GM11168 (cell line): ENCODE data around the gene PALLD.

ENCODE experiments used
- in situ Hi-C: fragments of 300-500 bp; cut with MboI; formaldehyde crosslinking; loops from one replicate; pipeline ENCODE4 v1.12.0; 2022; ENCODE audit warnings: low sequenced_read_pairs; ENCODE audit not compliant: unreplicated experiment

The PALLD gene

DNA sequence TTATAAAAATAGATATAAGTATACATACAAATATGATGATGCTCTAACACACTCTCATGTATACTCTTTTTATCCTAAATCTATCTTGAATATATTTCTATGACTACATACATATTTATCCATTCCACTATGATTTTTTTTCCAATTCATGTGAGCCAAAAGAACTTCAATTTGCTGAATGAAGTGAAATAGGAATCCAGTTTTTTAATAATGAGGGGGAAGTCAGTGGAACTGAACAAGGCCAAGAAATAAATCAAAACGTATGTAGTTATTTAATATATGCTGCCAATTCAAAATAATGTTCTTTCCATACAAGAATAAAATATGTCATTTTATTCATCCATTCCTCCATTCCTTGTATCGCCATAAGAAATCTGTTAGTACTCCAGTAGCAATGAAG, 6.1 kb upstream of the PALLD start:
- in situ Hi-C loops, result no loop called here

- in situ Hi-C loops, result no loop called here
Observed at GRCh38 chr4:168491563-168491962, 5.3 kb upstream of the PALLD start.

DNA sequence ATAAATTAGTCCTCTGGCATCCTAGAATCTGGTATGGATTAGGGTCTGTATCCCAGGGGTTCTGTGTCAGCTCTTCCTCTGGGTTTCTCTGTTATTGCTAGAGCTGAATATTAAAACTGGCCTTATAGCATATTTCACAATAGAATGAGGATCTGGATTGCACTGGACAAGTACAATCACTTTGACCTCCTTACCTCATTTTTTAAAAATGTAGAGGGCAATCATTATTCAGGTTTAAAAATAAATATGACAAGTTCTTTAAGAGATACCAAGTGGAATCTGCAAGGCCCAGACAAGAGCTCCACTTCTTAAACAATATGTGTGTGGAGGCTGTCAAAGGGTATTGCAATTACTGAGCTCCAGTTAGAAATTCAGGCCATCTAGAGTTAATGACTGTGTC, 1.4 kb downstream of the PALLD start:
- in situ Hi-C loops, result no loop called here

GRCh38 chr4:168499241-168499640, 2.4 kb downstream of the PALLD start:
- in situ Hi-C loops, result no loop called here

- in situ Hi-C loops, result loop anchor here (25.0 kb wide), 1 partner anchor 314 kb away; no protein-coding TSS in a partner anchor
Observed at GRCh38 chr4:168501407-168501806, 4.6 kb downstream of the PALLD start.

GRCh38 chr4:168502861-168503260, 6.0 kb downstream of the PALLD start:
- in situ Hi-C loops, result loop anchor here (25.0 kb wide), 1 partner anchor 316 kb away; no protein-coding TSS in a partner anchor

- in situ Hi-C loops, result loop anchor here (25.0 kb wide), 1 partner anchor 317 kb away; no protein-coding TSS in a partner anchor
Observed at GRCh38 chr4:168503652-168504362, 7.0 kb downstream of the PALLD start.

GRCh38 chr4:168504526-168504925, 7.7 kb downstream of the PALLD start:
- in situ Hi-C loops, result loop anchor here (25.0 kb wide), 1 partner anchor 317 kb away; no protein-coding TSS in a partner anchor

DNA sequence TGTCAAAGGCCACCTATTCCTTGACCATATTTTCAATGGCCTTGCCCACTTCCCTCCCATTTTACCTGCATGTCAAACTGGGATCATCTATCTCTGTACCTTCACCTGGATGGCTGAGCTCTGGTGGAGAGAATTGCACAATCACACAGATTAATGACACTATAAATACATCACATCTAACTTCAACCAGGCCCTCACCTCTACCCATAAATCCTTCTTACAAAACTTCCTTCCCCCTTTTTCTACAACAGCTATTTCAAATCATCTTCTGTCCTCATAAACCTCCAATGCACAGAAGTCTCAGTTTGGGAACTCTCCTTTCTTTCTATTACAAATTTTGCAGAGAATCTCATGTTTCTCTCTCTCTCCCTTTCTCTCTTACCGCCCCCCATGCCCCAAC, 9.2 kb downstream of the PALLD start:
- in situ Hi-C loops, result loop anchor here (25.0 kb wide), 1 partner anchor 319 kb away; no protein-coding TSS in a partner anchor

DNA sequence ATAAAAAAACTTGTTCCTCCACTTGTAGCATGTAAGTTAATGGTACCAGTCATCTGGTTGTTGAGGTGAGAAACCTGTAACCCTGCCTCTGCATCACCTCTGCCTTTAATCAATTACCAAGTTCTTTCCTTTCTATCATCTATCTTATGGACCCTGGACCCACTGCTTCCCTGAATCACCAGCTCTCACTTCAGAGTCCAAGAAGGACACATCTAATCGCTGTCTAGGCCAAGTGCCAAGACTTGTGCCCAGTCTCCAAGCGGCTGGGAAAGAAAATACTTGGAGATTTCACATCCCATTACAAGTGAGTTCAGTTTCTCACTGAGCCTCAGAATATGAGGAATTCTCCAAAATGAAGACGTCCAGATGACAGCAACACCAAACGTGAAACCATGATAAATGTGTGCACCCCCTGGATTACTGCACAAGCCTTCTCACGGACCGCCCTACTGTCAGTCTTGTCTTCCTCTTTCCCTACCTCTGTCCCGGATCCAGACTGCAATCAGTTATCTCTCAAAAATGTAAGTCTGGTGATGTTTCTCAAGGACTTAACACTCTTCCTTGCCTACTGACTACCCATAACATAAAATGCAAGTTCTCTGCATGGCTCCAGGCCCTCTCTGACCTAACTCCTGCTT, 10.4 kb downstream of the PALLD start:
- in situ Hi-C loops, result loop anchor here (25.0 kb wide), 1 partner anchor 320 kb away; no protein-coding TSS in a partner anchor

DNA sequence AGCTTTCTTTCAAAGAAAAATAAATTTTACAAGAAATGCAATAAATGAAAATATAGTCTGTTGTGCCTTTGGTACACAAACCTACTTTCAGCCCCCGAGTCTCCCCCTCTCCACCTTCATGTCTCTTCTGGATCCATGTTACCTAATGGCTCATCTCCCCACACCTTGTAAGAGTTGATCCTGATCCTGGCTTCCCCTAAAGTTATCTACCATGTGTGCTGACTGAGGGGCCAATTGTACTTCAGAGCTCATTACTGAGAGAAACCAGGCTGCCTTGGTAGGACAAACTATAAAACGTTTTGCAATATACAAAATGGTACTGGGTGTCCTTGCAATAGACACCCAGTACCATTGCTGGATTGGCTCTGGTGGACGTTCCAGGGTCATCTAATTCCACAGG, 11.8 kb downstream of the PALLD start:
- in situ Hi-C loops, result loop anchor here (25.0 kb wide), 1 partner anchor 321 kb away; no protein-coding TSS in a partner anchor

DNA sequence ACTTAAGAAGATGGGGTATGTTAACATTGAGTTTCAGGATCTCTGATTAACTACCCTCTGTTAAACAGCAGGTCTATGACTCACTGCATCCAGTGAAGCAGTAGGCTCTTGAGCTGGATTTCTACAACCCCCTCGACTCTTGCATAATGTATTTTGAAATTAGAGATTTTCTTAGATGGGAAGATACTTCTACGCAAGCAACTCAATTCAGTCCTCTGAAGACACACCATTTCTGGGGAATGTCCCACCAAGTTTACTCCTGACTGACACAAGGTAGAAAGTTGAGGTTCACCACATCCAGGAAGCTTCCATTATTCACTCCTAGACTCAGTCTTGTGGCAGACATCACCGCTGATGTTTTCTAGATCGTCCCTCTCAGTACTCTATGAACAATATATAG, 12.9 kb downstream of the PALLD start:
- in situ Hi-C loops, result loop anchor here (25.0 kb wide), 1 partner anchor 322 kb away; no protein-coding TSS in a partner anchor

DNA sequence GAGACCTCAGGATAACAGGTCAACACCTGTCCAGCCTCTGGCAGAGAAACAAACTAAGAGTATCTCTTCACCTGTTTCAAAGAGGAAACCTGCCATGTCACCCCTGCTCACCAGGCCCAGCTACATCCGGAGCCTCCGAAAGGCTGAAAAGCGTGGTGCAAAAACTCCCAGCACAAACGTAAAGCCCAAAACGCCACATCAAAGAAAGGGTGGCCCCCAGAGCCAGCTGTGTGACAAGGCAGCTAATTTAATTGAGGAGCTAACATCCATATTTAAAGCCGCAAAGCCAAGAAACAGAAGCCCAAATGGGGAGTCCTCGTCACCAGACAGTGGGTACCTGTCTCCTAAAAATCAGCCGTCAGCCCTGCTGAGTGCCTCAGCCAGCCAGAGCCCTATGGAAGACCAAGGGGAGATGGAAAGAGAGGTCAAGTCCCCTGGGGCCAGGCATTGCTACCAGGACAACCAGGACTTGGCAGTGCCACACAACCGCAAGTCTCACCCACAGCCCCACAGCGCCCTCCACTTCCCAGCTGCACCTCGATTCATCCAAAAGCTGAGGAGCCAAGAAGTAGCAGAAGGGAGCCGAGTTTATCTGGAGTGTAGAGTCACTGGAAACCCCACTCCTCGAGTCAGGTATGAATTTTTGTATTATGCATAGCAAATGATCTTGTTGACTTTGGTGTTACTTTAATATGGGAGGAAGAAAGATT, 15.1 kb downstream of the PALLD start:
- in situ Hi-C loops, result loop anchor here (25.0 kb wide), 1 partner anchor 325 kb away; no protein-coding TSS in a partner anchor

DNA sequence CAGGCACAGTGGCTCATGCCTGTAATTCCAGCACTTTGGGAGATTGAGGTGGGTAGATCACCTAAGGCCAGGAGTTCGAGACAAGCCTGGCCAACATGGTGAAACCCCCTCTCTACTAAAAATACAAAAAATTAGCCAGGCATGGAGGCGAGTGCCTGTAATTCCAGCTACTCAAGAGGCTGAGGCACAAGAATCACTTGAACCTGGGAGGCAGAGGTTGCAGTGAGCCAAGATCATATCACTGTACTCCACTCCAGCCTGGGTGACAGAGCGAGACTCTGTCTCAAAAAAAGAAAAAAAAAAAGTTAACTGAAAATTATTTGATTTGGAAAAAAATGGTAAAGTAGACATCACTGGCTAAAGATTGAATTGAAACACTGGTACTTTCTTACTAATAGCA, 17.0 kb downstream of the PALLD start:
- in situ Hi-C loops, result loop anchor here (25.0 kb wide), 1 partner anchor 327 kb away; no protein-coding TSS in a partner anchor

DNA sequence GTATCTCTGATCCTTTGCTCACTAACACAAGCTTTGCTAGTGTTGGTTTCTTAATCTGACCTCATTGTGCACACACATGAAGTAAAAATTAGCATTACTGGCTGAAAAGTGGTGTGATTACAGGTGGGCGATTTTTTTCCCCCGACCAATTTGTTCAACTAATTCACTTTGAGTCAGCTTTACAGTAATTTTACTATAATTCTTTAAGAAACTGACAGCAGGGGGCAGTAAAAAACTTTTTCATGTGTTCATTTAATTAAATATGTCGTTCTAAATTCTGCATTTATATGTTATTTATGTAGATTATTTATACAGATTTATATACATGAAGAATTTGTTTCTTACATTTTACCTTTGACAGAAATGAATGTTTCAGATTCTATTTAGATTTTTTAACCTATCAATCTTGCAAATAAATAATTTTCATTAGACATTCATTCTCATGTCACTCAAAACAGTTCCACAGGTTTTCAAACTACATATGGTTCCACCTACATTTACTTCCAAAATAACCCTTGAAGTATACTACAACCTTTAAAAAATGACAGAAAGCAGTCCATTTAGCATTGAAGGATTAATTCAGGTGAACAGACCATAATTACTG, 17.5 kb downstream of the PALLD start:
- in situ Hi-C loops, result loop anchor here (25.0 kb wide), 1 partner anchor 327 kb away; no protein-coding TSS in a partner anchor

- in situ Hi-C loops, result loop anchor here (25.0 kb wide), 1 partner anchor 328 kb away; no protein-coding TSS in a partner anchor
Observed at GRCh38 chr4:168515222-168516011, 18.6 kb downstream of the PALLD start.

GRCh38 chr4:168516841-168517240, 20.0 kb downstream of the PALLD start:
- in situ Hi-C loops, result loop anchor here (25.0 kb wide), 1 partner anchor 330 kb away; no protein-coding TSS in a partner anchor

- in situ Hi-C loops, result loop anchor here (25.0 kb wide), 1 partner anchor 332 kb away; no protein-coding TSS in a partner anchor
Observed at GRCh38 chr4:168519576-168519975, 22.7 kb downstream of the PALLD start.

- in situ Hi-C loops, result loop anchor here (25.0 kb wide), 1 partner anchor 334 kb away; no protein-coding TSS in a partner anchor
Observed at GRCh38 chr4:168521721-168522120, 24.9 kb downstream of the PALLD start.
